IPS-20b (cell line): Measurements from ENCODE around the gene ADSL.

Experiments
- H3K27ac ChIP-seq: one replicate; pipeline ENCODE4 v1.5.1; 2013; ENCODE audit warnings: low read length
- H3K27me3 ChIP-seq: 2 replicates; pipeline ENCODE4 v1.6.1; 2013; ENCODE audit warnings: mild to moderate bottlenecking, low read length, inconsistent platforms; ENCODE audit not compliant: insufficient read depth
- H3K36me3 ChIP-seq: 2 replicates; pipeline ENCODE4 v1.6.1; 2013; ENCODE audit warnings: low read depth, mild to moderate bottlenecking, inconsistent platforms, low read length, moderate library complexity; ENCODE audit not compliant: insufficient read depth
- H3K4me1 ChIP-seq: 2 replicates; pipeline ENCODE4 v1.6.1; 2013; ENCODE audit warnings: mild to moderate bottlenecking, control low read depth, inconsistent platforms, low read length, moderate library complexity; ENCODE audit not compliant: insufficient read depth
- H3K4me3 ChIP-seq: 2 replicates; pipeline ENCODE4 v1.5.1; 2013; ENCODE audit warnings: mild to moderate bottlenecking, low read length, inconsistent platforms
- H3K9ac ChIP-seq: 2 replicates; pipeline ENCODE4 v1.6.1; 2013; ENCODE audit warnings: low read depth, mild to moderate bottlenecking, inconsistent platforms, low read length, moderate library complexity
- H3K9me3 ChIP-seq: 2 replicates; pipeline ENCODE4 v1.6.1; 2013; ENCODE audit warnings: mild to moderate bottlenecking, low read depth, low read length, inconsistent platforms; ENCODE audit not compliant: insufficient read depth

Gene ADSL

DNA sequence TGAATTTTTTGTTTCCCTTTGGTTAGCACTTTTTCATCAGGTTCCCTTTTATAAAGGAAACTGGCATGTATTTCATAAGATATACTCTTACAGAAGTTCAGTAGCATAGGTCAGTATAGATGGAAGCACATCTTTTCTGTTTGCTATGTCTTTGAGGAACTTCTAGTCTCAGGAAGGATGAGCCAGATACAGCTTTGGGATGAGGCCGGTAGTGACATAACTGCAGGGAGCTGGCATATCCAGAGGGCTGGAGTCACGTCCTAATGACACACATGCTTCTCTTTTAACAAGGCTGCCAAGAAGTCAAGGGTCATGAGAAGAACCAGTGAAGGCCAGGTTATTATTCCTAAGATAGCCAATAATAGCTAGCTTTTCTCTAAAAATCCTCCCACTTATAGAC, 33.3 kb upstream of the ADSL start:
- H3K9ac ChIP-seq, result no peak overlapping the region
- H3K27me3 ChIP-seq, result no peaks in the 10 kb centered on the region
- peaks cover 99% of the 10 kb centered on the region for H3K36me3 ChIP-seq
- H3K4me3 ChIP-seq, result no peak overlapping the region
- H3K27ac ChIP-seq, result no peak overlapping the region
- no peaks in the 10 kb centered on the region for H3K4me1 ChIP-seq
- no peaks in the 10 kb centered on the region for H3K9me3 ChIP-seq

DNA sequence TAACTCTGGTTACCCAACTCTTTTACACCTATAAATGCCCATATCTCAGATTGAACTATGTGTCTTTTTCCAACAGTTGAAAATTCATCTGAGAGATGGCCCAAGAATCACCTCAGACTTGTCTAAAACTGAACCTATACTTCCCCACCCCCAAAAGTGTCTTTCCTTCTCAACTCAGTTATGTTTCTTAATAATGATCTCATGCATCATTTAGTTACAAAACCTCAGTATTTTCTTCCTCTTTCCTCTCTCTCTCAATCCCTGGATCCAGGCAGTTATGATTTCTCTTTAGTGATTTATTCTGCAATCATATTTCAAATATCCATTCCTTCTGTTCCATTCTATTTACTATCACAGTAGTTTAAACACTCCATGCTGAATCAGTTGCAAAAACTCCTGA, 32.3 kb upstream of the ADSL start:
- Histone ChIP-seq H3K9ac (no peak overlapping the region), H3K4me1 (no peaks in the 10 kb centered on the region), H3K4me3 (no peak overlapping the region), H3K9me3 (no peaks in the 10 kb centered on the region), H3K27ac (no peak overlapping the region), H3K36me3 (peaks cover 91% of the 10 kb centered on the region), H3K27me3 (no peaks in the 10 kb centered on the region)

DNA sequence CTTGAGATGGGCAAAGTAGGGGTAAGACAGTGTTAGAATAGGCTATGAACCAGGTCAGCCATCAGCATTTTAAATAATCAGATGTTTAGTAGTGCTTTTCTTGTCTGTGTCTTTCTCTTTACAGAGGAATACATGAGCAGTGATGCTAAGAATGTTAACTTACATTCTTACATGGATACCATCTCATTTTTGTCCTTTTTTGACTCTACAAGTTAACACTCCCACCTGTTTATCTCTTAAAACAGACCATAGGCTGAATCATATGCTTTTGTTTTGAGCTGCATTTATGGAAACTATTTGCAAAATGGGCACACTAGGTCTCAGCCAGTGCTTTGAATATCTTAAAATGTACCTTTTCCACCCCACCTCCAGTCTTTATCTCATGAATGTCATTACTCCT, 25.6 kb upstream of the ADSL start:
- H3K27ac ChIP-seq, result no peak overlapping the region
- H3K27me3 ChIP-seq, result no peaks in the 10 kb centered on the region
- H3K9me3 ChIP-seq, result no peaks in the 10 kb centered on the region
- H3K4me1 ChIP-seq, result peaks cover 10% of the 10 kb centered on the region
- H3K9ac ChIP-seq, result no peak overlapping the region
- H3K36me3 ChIP-seq, result peaks cover 84% of the 10 kb centered on the region
- H3K4me3 ChIP-seq, result no peak overlapping the region

DNA sequence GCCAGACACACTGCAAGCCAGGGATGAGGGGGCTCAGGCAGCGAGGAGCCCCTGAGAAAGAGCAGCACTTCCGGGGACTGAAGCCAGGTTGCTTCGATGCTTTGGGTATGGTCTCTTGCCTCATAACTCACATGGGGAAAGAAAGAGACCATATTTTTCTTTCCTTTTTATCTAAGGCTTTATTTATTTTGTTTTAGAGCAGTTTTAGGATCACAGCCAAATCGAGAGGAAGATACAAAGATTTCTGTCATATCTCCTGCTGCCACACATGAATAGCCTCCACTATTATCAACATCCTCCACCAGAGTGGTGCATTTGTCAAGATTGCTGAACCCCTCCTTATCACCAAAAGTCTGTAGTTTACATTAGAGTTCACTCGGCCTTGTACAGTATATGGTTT, 24.3 kb upstream of the ADSL start:
- H3K36me3 ChIP-seq, result peaks cover 76% of the 10 kb centered on the region
- H3K9me3 ChIP-seq, result no peaks in the 10 kb centered on the region
- H3K27me3 ChIP-seq, result no peaks in the 10 kb centered on the region
- H3K4me1 ChIP-seq, result peaks cover 19% of the 10 kb centered on the region
- H3K4me3 ChIP-seq, result no peak overlapping the region
- H3K9ac ChIP-seq, result no peak overlapping the region
- H3K27ac ChIP-seq, result no peak overlapping the region

DNA sequence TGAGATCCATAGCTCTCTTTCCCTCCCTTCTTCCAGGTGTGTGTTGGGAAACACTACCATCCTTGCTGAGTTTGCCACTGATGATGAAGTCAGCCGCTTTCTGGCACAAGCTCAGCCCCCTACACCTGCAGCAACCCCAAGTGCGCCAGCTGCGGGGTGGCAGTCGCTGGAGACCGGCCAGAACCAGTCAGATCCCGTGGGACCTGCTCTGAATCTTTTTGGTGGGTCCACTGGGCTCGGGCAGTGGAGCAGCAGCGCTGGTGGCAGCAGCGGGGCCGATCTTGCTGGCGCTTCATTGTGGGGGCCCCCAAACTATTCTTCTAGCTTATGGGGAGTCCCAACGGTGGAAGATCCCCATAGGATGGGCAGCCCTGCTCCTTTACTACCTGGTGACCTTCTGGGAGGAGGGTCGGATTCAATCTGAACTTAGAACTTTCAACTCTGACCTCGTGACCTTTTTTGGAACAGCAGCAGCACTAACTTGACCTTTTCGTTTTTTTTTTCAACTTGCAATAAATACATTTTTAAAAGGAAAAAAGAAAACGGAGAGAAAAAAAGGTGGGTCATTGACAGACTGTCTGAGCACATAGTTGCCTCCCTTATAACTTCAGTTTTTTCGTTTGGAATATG, 23.4 kb upstream of the ADSL start:
- Histone ChIP-seq H3K9me3 (no peaks in the 10 kb centered on the region), H3K36me3 (peaks cover 76% of the 10 kb centered on the region), H3K27me3 (no peaks in the 10 kb centered on the region), H3K4me3 (no peak overlapping the region), H3K4me1 (peaks cover 28% of the 10 kb centered on the region), H3K27ac (no peak overlapping the region), H3K9ac (no peak overlapping the region)

DNA sequence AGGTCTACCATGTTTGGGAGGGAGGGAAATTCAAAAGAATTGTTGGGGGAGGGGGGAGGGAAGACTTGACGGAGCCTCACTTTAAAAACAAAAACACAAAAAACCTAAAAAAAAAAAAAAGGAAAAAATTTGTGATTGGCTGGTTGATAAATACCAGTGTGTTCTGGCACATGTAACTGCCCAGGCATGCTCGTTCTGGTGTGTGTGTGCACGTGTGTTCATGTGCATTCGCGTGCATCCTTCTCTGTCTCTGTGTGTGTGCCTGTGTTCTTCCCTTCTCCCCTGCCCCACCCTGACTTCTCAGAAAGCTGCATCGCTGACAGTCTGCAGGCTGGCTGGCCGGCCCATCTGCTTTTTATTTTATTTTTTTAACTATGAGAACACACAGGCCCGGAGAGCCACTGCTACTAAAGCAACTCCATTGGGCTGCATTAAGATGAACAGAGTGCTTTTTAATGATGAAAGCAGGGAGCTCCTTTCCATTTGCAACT, 22.6 kb upstream of the ADSL start:
- H3K27me3 ChIP-seq, result no peaks in the 10 kb centered on the region
- H3K4me3 ChIP-seq, result no peak overlapping the region
- no peaks in the 10 kb centered on the region for H3K9me3 ChIP-seq
- peaks cover 82% of the 10 kb centered on the region for H3K36me3 ChIP-seq
- H3K27ac ChIP-seq, result no peak overlapping the region
- no peak overlapping the region for H3K9ac ChIP-seq
- peaks cover 28% of the 10 kb centered on the region for H3K4me1 ChIP-seq

DNA sequence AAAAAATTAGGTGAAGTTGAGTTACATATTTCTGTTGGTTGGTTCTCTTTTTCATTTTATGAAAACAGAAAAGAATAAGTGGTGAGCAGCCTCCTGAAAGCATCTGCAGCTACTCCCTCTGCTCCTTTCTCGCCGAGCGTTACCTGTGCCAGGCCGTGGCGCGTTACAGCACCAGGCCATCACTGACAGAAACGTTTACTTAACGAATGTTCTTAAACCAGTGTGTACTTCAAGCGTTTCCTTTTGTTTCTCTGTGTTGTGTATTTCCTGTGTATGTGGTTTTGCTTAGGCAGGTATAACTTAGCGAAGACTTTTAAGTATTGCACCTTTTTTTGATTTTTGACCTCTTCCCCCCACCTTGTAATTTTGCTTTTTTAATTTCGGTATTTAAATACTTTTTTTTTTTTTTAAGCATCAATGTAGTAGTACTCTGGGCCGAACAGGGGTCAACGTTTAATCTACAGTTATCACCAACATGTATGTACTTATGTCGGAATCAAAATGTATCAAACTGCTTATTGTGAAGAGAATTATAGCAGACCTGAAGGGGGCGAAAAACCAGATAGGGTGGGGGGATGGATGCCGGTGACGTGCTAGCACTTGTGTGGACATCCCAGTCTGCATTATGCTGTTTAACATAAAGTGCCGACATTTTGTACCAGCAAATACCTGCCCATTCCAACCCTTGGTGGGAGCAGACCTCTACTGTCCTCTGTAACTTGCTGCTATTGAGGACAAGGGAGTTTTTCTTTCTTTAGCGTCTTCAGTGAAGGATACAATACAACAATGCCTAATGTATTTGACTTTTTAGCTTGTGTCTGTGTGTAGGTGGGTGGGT, 21.6 kb upstream of the ADSL start:
- H3K9ac ChIP-seq, result no peak overlapping the region
- H3K36me3 ChIP-seq, result peaks cover 88% of the 10 kb centered on the region
- H3K27ac ChIP-seq, result no peak overlapping the region
- H3K9me3 ChIP-seq, result no peaks in the 10 kb centered on the region
- H3K27me3 ChIP-seq, result no peaks in the 10 kb centered on the region
- H3K4me1 ChIP-seq, result peaks cover 28% of the 10 kb centered on the region
- no peak overlapping the region for H3K4me3 ChIP-seq

DNA sequence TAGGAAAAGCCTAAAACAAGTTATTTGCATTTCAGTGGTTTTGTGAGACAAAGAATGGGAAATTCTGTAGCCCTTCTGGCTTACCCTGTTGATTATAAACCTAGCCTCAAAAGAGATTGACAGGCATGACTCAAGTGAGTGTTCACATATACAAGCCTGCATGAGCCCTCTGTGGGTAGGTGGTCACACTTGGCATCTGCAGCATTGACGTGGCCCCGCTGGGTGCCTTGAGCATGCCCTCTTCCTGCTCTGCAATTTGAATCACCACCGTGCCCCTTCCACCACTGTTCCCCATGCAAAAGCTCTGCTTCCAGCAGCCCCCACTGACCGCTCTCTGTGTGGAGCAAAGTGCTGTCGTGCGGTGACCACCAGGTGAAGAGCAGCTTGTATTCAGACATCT, 21.0 kb upstream of the ADSL start:
- Histone ChIP-seq H3K4me1 (peaks cover 31% of the 10 kb centered on the region), H3K27ac (no peak overlapping the region)

DNA sequence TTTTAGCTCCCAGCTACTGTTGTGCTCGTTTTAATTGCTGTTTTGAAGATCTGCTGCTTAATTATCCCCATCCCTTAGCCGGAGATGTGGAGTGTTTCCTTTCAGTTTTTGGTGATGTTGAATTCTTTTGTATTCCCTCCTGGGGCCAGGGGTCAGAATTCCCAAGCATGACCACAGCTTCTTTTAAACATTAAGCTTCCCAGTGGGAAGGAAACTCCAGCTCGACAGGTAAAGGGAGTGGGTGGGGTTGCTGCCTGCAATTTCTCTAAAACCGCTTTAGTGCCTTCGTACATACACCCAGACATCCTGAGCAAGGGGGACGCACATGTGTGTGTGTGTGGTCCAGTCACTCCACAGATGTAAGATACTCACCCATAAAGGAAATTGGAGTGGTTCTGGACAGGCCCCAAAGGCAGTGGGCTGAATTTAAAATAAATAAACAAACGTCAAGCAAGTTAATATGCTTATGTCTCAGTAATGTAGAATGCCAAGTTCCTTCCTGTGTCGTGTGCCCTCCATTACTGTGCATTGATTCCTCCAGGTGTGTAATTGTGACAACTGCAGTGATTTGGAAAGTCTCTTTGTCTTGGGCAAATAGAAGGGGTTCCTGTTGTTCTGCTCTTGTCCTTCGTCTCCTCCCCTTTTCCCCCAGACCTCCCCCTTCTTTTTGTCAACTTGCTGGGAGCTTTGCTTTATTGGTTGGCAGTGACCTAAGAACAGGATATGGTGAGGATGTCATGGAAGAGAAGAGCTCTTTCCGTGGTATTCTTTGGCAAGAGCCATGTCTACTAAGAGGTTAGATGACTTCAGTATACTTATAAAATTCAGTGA, 19.2 kb upstream of the ADSL start:
- Histone ChIP-seq H3K36me3 (peaks cover 77% of the 10 kb centered on the region), H3K9me3 (no peaks in the 10 kb centered on the region), H3K27me3 (no peaks in the 10 kb centered on the region), H3K4me1 (peaks cover 45% of the 10 kb centered on the region), H3K4me3 (peak overlapping the region; percentile 48; the same call in 1 of the 2 replicates), H3K9ac (peak overlapping the region; percentile 72; the same call in 1 of the 2 replicates), H3K27ac (peak overlapping the region; percentile 68)

More for the DNA sequence above, 21.0 kb upstream of the ADSL start:
- H3K4me3 ChIP-seq, result no peak overlapping the region
- H3K9me3 ChIP-seq, result no peaks in the 10 kb centered on the region
- no peaks in the 10 kb centered on the region for H3K27me3 ChIP-seq
- peaks cover 89% of the 10 kb centered on the region for H3K36me3 ChIP-seq
- H3K9ac ChIP-seq, result no peak overlapping the region

DNA sequence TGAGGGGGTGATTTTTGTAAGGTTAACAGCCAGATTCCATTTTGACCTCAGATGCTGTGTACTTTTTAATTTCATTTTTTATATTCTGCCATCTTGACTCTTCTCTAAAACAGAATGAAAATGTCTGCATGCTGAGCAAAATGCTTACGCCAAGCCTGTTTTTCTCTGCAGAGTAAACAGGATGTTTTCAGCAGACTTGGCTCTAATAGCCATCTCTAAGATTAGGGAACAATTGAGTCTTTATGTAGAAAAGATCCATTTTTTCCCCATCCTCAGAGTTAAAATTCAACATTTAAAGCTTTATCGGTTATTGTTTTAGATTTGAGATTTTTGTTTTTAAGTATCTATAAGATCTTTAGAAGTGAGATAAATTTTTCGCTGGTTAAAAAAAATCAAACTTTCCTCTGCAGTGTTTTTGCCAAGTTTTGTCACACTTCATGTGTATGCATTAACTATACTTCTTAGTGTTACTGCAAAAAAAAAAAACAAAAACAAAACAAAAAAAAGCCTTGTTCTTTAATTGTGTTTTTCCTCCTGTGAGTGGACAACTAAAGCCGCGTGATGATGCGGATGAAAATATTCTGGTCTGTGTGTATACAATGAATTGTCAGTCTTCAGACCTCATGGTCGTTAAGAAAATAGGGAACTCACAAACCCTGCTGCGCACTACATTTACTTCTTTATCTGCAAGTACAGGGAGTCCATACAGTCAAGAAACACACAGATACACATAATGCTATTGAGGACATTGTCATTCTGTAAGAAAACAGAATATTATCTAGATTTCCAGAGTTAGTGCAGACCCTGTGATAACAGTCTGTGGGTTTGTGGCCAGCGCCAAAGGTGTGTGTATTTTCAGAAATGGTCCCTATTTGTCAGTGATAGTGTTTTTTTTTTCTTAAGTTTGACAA, 17.5 kb upstream of the ADSL start:
- H3K27ac ChIP-seq, result no peak overlapping the region
- H3K9me3 ChIP-seq, result no peaks in the 10 kb centered on the region
- H3K4me3 ChIP-seq, result no peak overlapping the region
- no peaks in the 10 kb centered on the region for H3K27me3 ChIP-seq
- H3K36me3 ChIP-seq, result peaks cover 73% of the 10 kb centered on the region
- H3K4me1 ChIP-seq, result peaks cover 56% of the 10 kb centered on the region
- no peak overlapping the region for H3K9ac ChIP-seq

DNA sequence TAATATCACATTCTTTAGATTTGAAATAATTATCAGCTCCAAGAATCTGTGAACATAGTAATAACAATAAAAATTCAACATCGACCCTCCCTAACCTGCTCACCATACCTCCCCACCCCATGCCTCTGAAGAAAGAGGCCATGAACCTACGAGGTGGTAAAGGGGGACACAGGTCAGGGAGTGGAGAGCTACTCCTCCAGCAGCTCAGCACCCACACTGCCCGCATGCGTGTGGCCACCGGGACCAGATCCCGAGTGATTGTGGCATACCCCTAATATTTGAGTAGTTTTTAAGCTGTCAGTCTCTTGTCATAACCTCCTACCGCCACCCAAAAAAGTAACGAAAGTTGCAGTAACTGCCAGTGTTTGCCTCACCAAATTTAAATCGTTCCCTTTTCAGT, 16.8 kb upstream of the ADSL start:
- no peak overlapping the region for H3K4me3 ChIP-seq
- H3K9ac ChIP-seq, result no peak overlapping the region
- no peaks in the 10 kb centered on the region for H3K27me3 ChIP-seq
- H3K4me1 ChIP-seq, result peaks cover 63% of the 10 kb centered on the region
- H3K9me3 ChIP-seq, result no peaks in the 10 kb centered on the region
- H3K36me3 ChIP-seq, result peaks cover 66% of the 10 kb centered on the region
- H3K27ac ChIP-seq, result no peak overlapping the region
